ENCODE results near the gene EFCAB12. TPM values are rescaled to one million over a fixed set of nuclear protein-coding genes. Genes with fewer than 3 reads are reported as not detected.
A peak's percentile ranks its signal among the peaks of the same experiment; 100 is the strongest.

EFCAB12 gene
- total RNA-seq, 2 experiments from 2014 or later, result 1.1 to 2.5 TPM

DNA sequence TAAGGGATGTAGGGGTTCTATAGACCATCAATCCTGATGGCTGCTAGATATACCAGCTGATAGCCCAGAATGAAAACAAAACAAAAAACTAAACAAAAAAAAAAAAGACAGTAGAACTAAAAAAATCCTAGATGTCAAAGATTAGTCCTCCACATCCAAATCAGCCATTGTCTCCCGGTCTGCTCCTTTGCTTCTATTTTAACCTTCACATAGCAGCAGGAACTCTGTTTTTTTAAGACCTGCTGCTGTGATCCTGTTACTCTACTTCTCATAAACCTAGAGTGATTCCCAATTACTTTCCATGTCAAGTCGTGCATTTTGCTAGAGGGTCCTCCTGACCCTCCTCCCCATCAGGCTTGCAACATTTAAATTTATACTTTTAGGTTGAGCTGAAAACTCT, 14.1 kb upstream of the EFCAB12 start:
- BruUV-seq (replicated peaks), result no TSS peak
- peak overlapping the region; percentile 93 for H3K4me2 ChIP-seq (ENCODE audit: low read length)
- CTCF ChIA-PET (ENCODE audit: unreplicated experiment), result no interaction called here

DNA sequence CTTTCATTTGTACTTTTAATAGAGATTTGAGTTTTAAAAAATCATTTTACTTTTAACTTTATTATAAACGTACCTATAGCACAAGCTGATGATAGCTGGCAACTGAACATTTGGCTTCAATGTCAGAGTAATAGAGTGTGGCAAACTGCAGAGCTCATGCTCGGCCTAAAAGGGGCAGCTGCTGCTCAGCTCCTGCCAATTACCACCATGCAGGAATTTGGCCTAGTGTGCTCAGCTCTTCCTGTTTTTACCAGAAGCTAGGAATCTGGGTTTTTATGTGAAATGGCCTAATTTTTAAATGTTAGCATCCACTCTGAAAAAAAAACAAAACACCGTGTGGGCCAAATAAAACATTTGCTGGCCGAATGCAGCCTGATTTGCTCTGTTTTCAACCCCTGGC, 13.3 kb upstream of the EFCAB12 start:
- H3K4me3 ChIP-seq (ENCODE audit: low read depth, low read length, poor library complexity, severe bottlenecking), result peak overlapping the region; percentile 88
- POLR2A ChIA-PET, result interaction anchor here (0.6 to 5.0 kb wide), 7 partner anchors 8 to 450 kb away, joined by 3 to 54 read pairs (median 7); partner anchors contain the start of gene EFCAB12
- peak overlapping the region; percentile 93 for H3K4me2 ChIP-seq (ENCODE audit: low read length)
- CTCF ChIA-PET (ENCODE audit: unreplicated experiment), result interaction anchor here (1.3 kb wide), 1 partner anchor 117 kb away, joined by 3 read pairs; no protein-coding TSS in a partner anchor
- peaks cover 35% of the 10 kb centered on the region for H3K4me1 ChIP-seq (ENCODE audit: insufficient read depth, low read length, poor library complexity, severe bottlenecking)
- BruUV-seq (replicated peaks), result no TSS peak
- DNase-seq (ENCODE audit: low spot score), result no peak
- H3K27ac ChIP-seq (ENCODE audit: low read depth, low read length, poor library complexity, severe bottlenecking), result peak overlapping the region; percentile 84
- no peaks in the 10 kb centered on the region for H3K9me3 ChIP-seq (ENCODE audit: low read length)
- no peaks in the 10 kb centered on the region for H3K9me2 ChIP-seq (ENCODE audit: insufficient read depth, low read length)
- H3K36me3 ChIP-seq (ENCODE audit: insufficient read depth, low read length), result peaks cover 18% of the 10 kb centered on the region
- TF ChIP-seq, protein P1, sequence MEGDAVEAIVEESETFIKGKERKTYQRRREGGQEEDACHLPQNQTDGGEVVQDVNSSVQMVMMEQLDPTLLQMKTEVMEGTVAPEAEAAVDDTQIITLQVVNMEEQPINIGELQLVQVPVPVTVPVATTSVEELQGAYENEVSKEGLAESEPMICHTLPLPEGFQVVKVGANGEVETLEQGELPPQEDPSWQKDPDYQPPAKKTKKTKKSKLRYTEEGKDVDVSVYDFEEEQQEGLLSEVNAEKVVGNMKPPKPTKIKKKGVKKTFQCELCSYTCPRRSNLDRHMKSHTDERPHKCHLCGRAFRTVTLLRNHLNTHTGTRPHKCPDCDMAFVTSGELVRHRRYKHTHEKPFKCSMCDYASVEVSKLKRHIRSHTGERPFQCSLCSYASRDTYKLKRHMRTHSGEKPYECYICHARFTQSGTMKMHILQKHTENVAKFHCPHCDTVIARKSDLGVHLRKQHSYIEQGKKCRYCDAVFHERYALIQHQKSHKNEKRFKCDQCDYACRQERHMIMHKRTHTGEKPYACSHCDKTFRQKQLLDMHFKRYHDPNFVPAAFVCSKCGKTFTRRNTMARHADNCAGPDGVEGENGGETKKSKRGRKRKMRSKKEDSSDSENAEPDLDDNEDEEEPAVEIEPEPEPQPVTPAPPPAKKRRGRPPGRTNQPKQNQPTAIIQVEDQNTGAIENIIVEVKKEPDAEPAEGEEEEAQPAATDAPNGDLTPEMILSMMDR (conservative IDR thresholded peaks at IDR 0.05; ENCODE audit: low read length), result no peak
- no peak for TF ChIP-seq EZH2phosphoT487 (IDR thresholded peaks at IDR 0.05; ENCODE audit: borderline replicate concordance, low read depth, low read length)
- H2AFZ ChIP-seq (ENCODE audit: low read length), result peak overlapping the region; percentile 81; the same call in 1 of the 2 replicates
- H3K79me2 ChIP-seq (ENCODE audit: insufficient read depth, low read depth, low read length), result peaks cover 47% of the 10 kb centered on the region
- no peaks in the 10 kb centered on the region for H4K20me1 ChIP-seq (ENCODE audit: insufficient read depth, low read length)
- intact Hi-C loops (cut with micrococcal nuclease; ENCODE audit: unreplicated experiment), result loop anchor here (2.0 to 10.0 kb wide), 3 partner anchors 137 to 453 kb away; partner anchors contain the start of gene TMCC1

More for the DNA sequence above, 14.1 kb upstream of the EFCAB12 start:
- Histone ChIP-seq H3K36me3 (ENCODE audit: insufficient read depth, low read length) (peaks cover 11% of the 10 kb centered on the region), H3K9me3 (ENCODE audit: low read length) (no peaks in the 10 kb centered on the region), H3K79me2 (ENCODE audit: insufficient read depth, low read depth, low read length) (peaks cover 40% of the 10 kb centered on the region), H3K4me3 (ENCODE audit: low read depth, low read length, poor library complexity, severe bottlenecking) (no peak overlapping the region), H3K4me1 (ENCODE audit: insufficient read depth, low read length, poor library complexity, severe bottlenecking) (peaks cover 28% of the 10 kb centered on the region), H4K20me1 (ENCODE audit: insufficient read depth, low read length) (no peaks in the 10 kb centered on the region), H2AFZ (ENCODE audit: low read length) (no peak overlapping the region), H3K9me2 (ENCODE audit: insufficient read depth, low read length) (no peaks in the 10 kb centered on the region), H3K27ac (ENCODE audit: low read depth, low read length, poor library complexity, severe bottlenecking) (no peak overlapping the region)
- TF ChIP-seq, protein P1 (conservative IDR thresholded peaks at IDR 0.05; ENCODE audit: low read length), result no peak
- TF ChIP-seq EZH2phosphoT487 (IDR thresholded peaks at IDR 0.05; ENCODE audit: borderline replicate concordance, low read depth, low read length), result no peak
- intact Hi-C loops (cut with micrococcal nuclease; ENCODE audit: unreplicated experiment), result loop anchor here (10.0 kb wide), 1 partner anchor 452 kb away; the partner anchor contains the start of gene TMCC1
- DNase-seq (ENCODE audit: low spot score), result no peak
- POLR2A ChIA-PET, result interaction anchor here (0.9 to 5.0 kb wide), 4 partner anchors 12 to 445 kb away, joined by 3 to 54 read pairs (median 16); partner anchors contain the start of gene EFCAB12

DNA sequence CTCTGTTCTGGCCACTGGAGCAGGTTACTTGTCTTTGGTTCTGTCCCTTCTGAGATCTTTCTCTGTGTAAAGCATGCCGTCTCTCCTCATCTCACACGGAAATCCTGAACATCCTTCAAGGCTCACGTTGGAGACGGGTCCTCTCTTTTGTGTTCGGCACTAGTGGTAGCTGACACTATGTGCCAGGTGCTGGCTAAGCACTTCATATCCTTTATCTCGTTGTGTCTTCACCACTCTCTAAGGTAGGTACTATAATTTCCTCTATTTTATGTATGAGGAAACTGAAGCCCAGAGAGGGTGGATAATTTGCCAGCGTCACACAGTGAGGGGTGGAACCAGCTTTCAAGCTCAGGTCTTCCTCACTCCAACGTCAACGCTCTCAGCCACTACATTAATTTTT, 12.8 kb upstream of the EFCAB12 start:
- TF ChIP-seq, protein P1 (conservative IDR thresholded peaks at IDR 0.05; ENCODE audit: low read length), result no peak
- TF ChIP-seq EZH2phosphoT487 (IDR thresholded peaks at IDR 0.05; ENCODE audit: borderline replicate concordance, low read depth, low read length), result no peak
- no TSS peak for BruUV-seq (replicated peaks)
- peak overlapping the region; percentile 84 for H3K27ac ChIP-seq (ENCODE audit: low read depth, low read length, poor library complexity, severe bottlenecking)
- H3K79me2 ChIP-seq (ENCODE audit: insufficient read depth, low read depth, low read length), result peaks cover 52% of the 10 kb centered on the region
- CTCF ChIA-PET (ENCODE audit: unreplicated experiment), result interaction anchor here (1.3 kb wide), 1 partner anchor 118 kb away, joined by 3 read pairs; no protein-coding TSS in a partner anchor
- H2AFZ ChIP-seq (ENCODE audit: low read length), result peak overlapping the region; percentile 81; the same call in 1 of the 2 replicates
- H3K4me2 ChIP-seq (ENCODE audit: low read length), result peak overlapping the region; percentile 93
- no peaks in the 10 kb centered on the region for H3K9me2 ChIP-seq (ENCODE audit: insufficient read depth, low read length)
- no peaks in the 10 kb centered on the region for H4K20me1 ChIP-seq (ENCODE audit: insufficient read depth, low read length)
- H3K36me3 ChIP-seq (ENCODE audit: insufficient read depth, low read length), result peaks cover 24% of the 10 kb centered on the region
- peaks cover 41% of the 10 kb centered on the region for H3K4me1 ChIP-seq (ENCODE audit: insufficient read depth, low read length, poor library complexity, severe bottlenecking)
- no peaks in the 10 kb centered on the region for H3K9me3 ChIP-seq (ENCODE audit: low read length)
- POLR2A ChIA-PET, result interaction anchor here (0.6 to 5.0 kb wide), 11 partner anchors 9 to 372 kb away, joined by 3 to 54 read pairs (median 4); partner anchors contain the start of gene EFCAB12
- peak; percentile 53 for DNase-seq (ENCODE audit: low spot score)
- peak overlapping the region; percentile 88 for H3K4me3 ChIP-seq (ENCODE audit: low read depth, low read length, poor library complexity, severe bottlenecking)
- intact Hi-C loops (cut with micrococcal nuclease; ENCODE audit: unreplicated experiment), result loop anchor here (2.0 to 10.0 kb wide), 3 partner anchors 138 to 454 kb away; partner anchors contain the start of gene TMCC1
